Caco-2 (cell line): ENCODE measurements around the gene OR2W1. TPM values are rescaled to one million over a fixed set of nuclear protein-coding genes. Genes with fewer than 3 reads are reported as not detected.

Experiments
- BruUV-seq: library from RNA; stranded (reverse); fragments of 400-500 nt; replicated peaks from 2 replicates; lab custom pipeline; 2021; lab: Mats Ljungman, UMichigan
- CTCF ChIA-PET: fragments of 300-600 bp; sonication (Branson Sonifier 250); formaldehyde crosslinking; loops from one replicate; lab custom pipeline; 2022; ENCODE audit warnings: antibody characterized with exemption; lab: Charles Lee
- POLR2A ChIA-PET: fragments of 300-600 bp; sonication (Branson Sonifier 250); formaldehyde crosslinking; loops from one replicate; lab custom pipeline; 2022; ENCODE audit warnings: antibody characterized with exemption; lab: Charles Lee
- DNase-seq, 2 experiments: peaks; one replicate each; pipeline versions ENCODE4 v3.0.0 to v3.0.0-alpha.2; 2020 to 2022
- H3K27me3 ChIP-seq: replicated peaks from 2 replicates; pipeline ENCODE4 v1.6.0; 2011; ENCODE audit warnings: low read length; ENCODE audit not compliant: control insufficient read depth, insufficient read depth
- H3K36me3 ChIP-seq: 2 replicates; pipeline ENCODE4 v1.5.1; 2011; ENCODE audit warnings: low read length; ENCODE audit not compliant: control insufficient read depth, insufficient read depth
- H3K4me1 ChIP-seq: fragments of 250-450 bp; sonication (Bioruptor Pico); 2 replicates; pipeline ENCODE4 v1.5.1; 2020; ENCODE audit warnings: mild to moderate bottlenecking
- H3K4me3 ChIP-seq: 2 replicates; pipeline ENCODE4 v1.5.1; 2011; ENCODE audit warnings: low read depth, mild to moderate bottlenecking, control low read depth, low read length
- H3K9me3 ChIP-seq: fragments of 250-450 bp; sonication (Bioruptor Pico); 2 replicates; pipeline ENCODE4 v1.5.1; 2020; ENCODE audit warnings: mild to moderate bottlenecking, moderate library complexity
- H3K27ac Mint-ChIP-seq: one replicate; pipeline ENCODE4 v1.8.0; 2022; ENCODE audit warnings: mixed read lengths; ENCODE audit not compliant: unreplicated experiment
- H3K27me3 Mint-ChIP-seq: one replicate; pipeline ENCODE4 v1.8.0; 2022; ENCODE audit warnings: mixed read lengths; ENCODE audit not compliant: insufficient read depth, unreplicated experiment
- H3K36me3 Mint-ChIP-seq: one replicate; pipeline ENCODE4 v1.8.0; 2022; ENCODE audit warnings: mild to moderate bottlenecking, mixed read lengths; ENCODE audit not compliant: insufficient read depth, unreplicated experiment
- H3K4me1 Mint-ChIP-seq: one replicate; pipeline ENCODE4 v1.8.0; 2022; ENCODE audit warnings: low read depth, mixed read lengths; ENCODE audit not compliant: unreplicated experiment
- H3K4me3 Mint-ChIP-seq: one replicate; pipeline ENCODE4 v1.8.0; 2022; ENCODE audit warnings: mild to moderate bottlenecking, moderate library complexity, mixed read lengths; ENCODE audit not compliant: unreplicated experiment
- H3K9me3 Mint-ChIP-seq: one replicate; pipeline ENCODE4 v1.8.0; 2022; ENCODE audit warnings: mixed read lengths; ENCODE audit not compliant: unreplicated experiment
- CTCF ChIP-seq, 2 experiments: fragments of 200-600 bp in 1 of 2; IDR thresholded peaks; 1 replicate in 1 of 2; 2 replicates in 1 of 2; pipeline versions ENCODE4 v1.5.1 to v1.8.0; 2011 to 2022; ENCODE audit warnings: antibody characterized with exemption in 1 of 2, control low read depth in 1 of 2, inconsistent platforms in 1 of 2, low read depth in 1 of 2, low read length in 1 of 2, mild to moderate bottlenecking in 1 of 2, moderate library complexity in 1 of 2; ENCODE audit not compliant: insufficient read depth in 1 of 2, severe bottlenecking in 1 of 2, unreplicated experiment in 1 of 2
- intact Hi-C: fragments of 100-400 bp; cut with micrococcal nuclease; formaldehyde crosslinking; loops from one replicate; pipeline ENCODE4 v1.10.0; 2022; ENCODE audit not compliant: unreplicated experiment
- total RNA-seq: library from RNA; stranded (reverse); gene quantifications from 2 replicates; pipeline ENCODE4 v1.2.3, GENCODE V29; 2022

The OR2W1 gene
- total RNA-seq, 1 experiment from 2014 or later, result not detected

GRCh38 chr6:29082457-29082856 lies 37.5 kb upstream of the OR2W1 start:
- H3K36me3 Mint-ChIP-seq, result no peaks in the 10 kb centered on the region
- no peaks in the 10 kb centered on the region for H3K4me1 ChIP-seq
- no peaks in the 10 kb centered on the region for H3K9me3 ChIP-seq
- H3K4me3 Mint-ChIP-seq, result no peak overlapping the region
- POLR2A ChIA-PET, result no interaction called here
- H3K36me3 ChIP-seq, result no peaks in the 10 kb centered on the region
- no peaks in the 10 kb centered on the region for H3K27me3 ChIP-seq
- no peak for TF ChIP-seq CTCF (IDR thresholded peaks at IDR 0.05; ENCODE audit: insufficient read depth in 1 of 2, low read depth in 1 of 2, low read length in 1 of 2, severe bottlenecking in 1 of 2, unreplicated experiment in 1 of 2)
- no peaks in the 10 kb centered on the region for H3K9me3 Mint-ChIP-seq
- CTCF ChIA-PET, result no interaction called here
- intact Hi-C loops, result no loop called here
- H3K27me3 Mint-ChIP-seq, result peaks cover 12% of the 10 kb centered on the region
- H3K4me1 Mint-ChIP-seq, result no peaks in the 10 kb centered on the region
- no peak overlapping the region for H3K27ac Mint-ChIP-seq
- H3K4me3 ChIP-seq, result no peak overlapping the region
- DNase-seq, result no peak
- BruUV-seq, result no TSS peak

GRCh38 chr6:29081312-29081711 lies 36.3 kb upstream of the OR2W1 start:
- Histone ChIP-seq H3K9me3 (no peaks in the 10 kb centered on the region), H3K27me3 (no peaks in the 10 kb centered on the region), H3K4me3 (no peak overlapping the region), H3K4me1 (no peaks in the 10 kb centered on the region), H3K36me3 (no peaks in the 10 kb centered on the region)
- BruUV-seq, result no TSS peak
- intact Hi-C loops, result no loop called here
- no peak for TF ChIP-seq CTCF (IDR thresholded peaks at IDR 0.05; ENCODE audit: insufficient read depth in 1 of 2, low read depth in 1 of 2, low read length in 1 of 2, severe bottlenecking in 1 of 2, unreplicated experiment in 1 of 2)
- POLR2A ChIA-PET, result no interaction called here
- H3K9me3 Mint-ChIP-seq, result no peaks in the 10 kb centered on the region
- no peak overlapping the region for H3K27ac Mint-ChIP-seq
- no peaks in the 10 kb centered on the region for H3K4me1 Mint-ChIP-seq
- H3K4me3 Mint-ChIP-seq, result no peak overlapping the region
- peaks cover 7% of the 10 kb centered on the region for H3K27me3 Mint-ChIP-seq
- CTCF ChIA-PET, result no interaction called here
- H3K36me3 Mint-ChIP-seq, result no peaks in the 10 kb centered on the region
- no peak for DNase-seq

- no peaks in the 10 kb centered on the region for H3K36me3 Mint-ChIP-seq
- H3K27me3 Mint-ChIP-seq, result peaks cover 7% of the 10 kb centered on the region
- intact Hi-C loops, result no loop called here
- DNase-seq, result no peak
- Histone ChIP-seq H3K9me3 (no peaks in the 10 kb centered on the region), H3K36me3 (no peaks in the 10 kb centered on the region), H3K4me3 (no peak overlapping the region), H3K27me3 (no peaks in the 10 kb centered on the region), H3K4me1 (peaks cover 8% of the 10 kb centered on the region; the same call in 1 of the 2 replicates)
- BruUV-seq, result no TSS peak
- no peak overlapping the region for H3K27ac Mint-ChIP-seq
- H3K4me3 Mint-ChIP-seq, result no peak overlapping the region
- peaks cover 9% of the 10 kb centered on the region for H3K4me1 Mint-ChIP-seq
- ChIA-PET POLR2A (no interaction called here), CTCF (no interaction called here)
- no peaks in the 10 kb centered on the region for H3K9me3 Mint-ChIP-seq
- no peak for TF ChIP-seq CTCF (IDR thresholded peaks at IDR 0.05; ENCODE audit: insufficient read depth in 1 of 2, low read depth in 1 of 2, low read length in 1 of 2, severe bottlenecking in 1 of 2, unreplicated experiment in 1 of 2)
Observed at GRCh38 chr6:29079203-29079602, 34.2 kb upstream of the OR2W1 start.
